BLaER1 treated with 17β-estradiol and CSF1 and Interleukin-3, amounts not matched to agents 10 nM and 100 nM (cell line): Measurements from ENCODE around the gene POU2F3.
A peak's percentile ranks its signal among the peaks of the same experiment; 100 is the strongest.

Source experiments
- H3K27ac ChIP-seq, 11 experiments: shearing (Covaris generic); formaldehyde crosslinking; 2 replicates each; pipeline ENCODE4 v1.8.1; 2022
- H3K27me3 ChIP-seq, 11 experiments: shearing (Covaris generic); formaldehyde crosslinking; 2 replicates each; pipeline ENCODE4 v1.8.1; 2022
- H3K36me3 ChIP-seq, 11 experiments: shearing (Covaris generic); formaldehyde crosslinking; 2 replicates each; pipeline ENCODE4 v1.8.1; 2022
- H3K4me1 ChIP-seq, 10 experiments: shearing (Covaris generic); formaldehyde crosslinking; 2 replicates each; pipeline ENCODE4 v1.8.1; 2022
- H3K4me2 ChIP-seq, 11 experiments: shearing (Covaris generic); formaldehyde crosslinking; 2 replicates each; pipeline ENCODE4 v1.8.1; 2022
- H3K4me3 ChIP-seq, 10 experiments: shearing (Covaris generic); formaldehyde crosslinking; 2 replicates each; pipeline ENCODE4 v1.8.1; 2022
- H3K9ac ChIP-seq, 11 experiments: shearing (Covaris generic); formaldehyde crosslinking; 2 replicates each; pipeline ENCODE4 v1.8.1; 2022
- H3K9me3 ChIP-seq, 11 experiments: shearing (Covaris generic); formaldehyde crosslinking; replicated peaks in 1 of 11; 2 replicates each; pipeline ENCODE4 v1.8.1; 2022
- H4K20me1 ChIP-seq, 11 experiments: shearing (Covaris generic); formaldehyde crosslinking; 2 replicates each; pipeline ENCODE4 v1.8.1; 2022
- Cebpa-rat ChIP-seq, 11 experiments: shearing (Covaris generic); IDR thresholded peaks; 2 replicates each; pipeline ENCODE4 v1.8.1; 2022

The POU2F3 gene

GRCh38 chr11:120330045-120330444 is 90.1 kb downstream of the POU2F3 start:
- TF ChIP-seq Cebpa-rat (IDR thresholded peaks at IDR 0.05): no peak
- H3K27me3 ChIP-seq: peaks cover 0 to 20% (median 0%) of the 10 kb centered on the region in 11 experiments; a peak in 4 of 22 replicates
- no peak overlapping the region for H3K9ac ChIP-seq
- H3K4me3 ChIP-seq: no peak overlapping the region
- peaks cover 23 to 55% (median 35%) of the 10 kb centered on the region in 10 experiments for H3K4me1 ChIP-seq
- H3K4me2 ChIP-seq: no peak overlapping the region
- H4K20me1 ChIP-seq: peaks cover 0 to 20% (median 7%) of the 10 kb centered on the region in 11 experiments; a peak in 10 of 22 replicates
- no peaks in the 10 kb centered on the region for H3K9me3 ChIP-seq
- H3K27ac ChIP-seq: no peak overlapping the region
- peaks cover 10 to 45% (median 20%) of the 10 kb centered on the region in 11 experiments for H3K36me3 ChIP-seq

- H3K27ac ChIP-seq: no peak overlapping the region
- peaks cover 0 to 17% (median under 1%) of the 10 kb centered on the region in 11 experiments; a peak in 8 of 22 replicates for H3K27me3 ChIP-seq
- H3K4me1 ChIP-seq: peaks cover 18 to 55% (median 34%) of the 10 kb centered on the region in 10 experiments
- peaks cover 0 to 22% (median 7%) of the 10 kb centered on the region in 11 experiments; a peak in 11 of 22 replicates for H4K20me1 ChIP-seq
- no peak overlapping the region for H3K4me2 ChIP-seq
- TF ChIP-seq Cebpa-rat (IDR thresholded peaks at IDR 0.05): no peak
- H3K9ac ChIP-seq: no peak overlapping the region
- peaks cover 10 to 45% (median 20%) of the 10 kb centered on the region in 11 experiments for H3K36me3 ChIP-seq
- H3K9me3 ChIP-seq: no peaks in the 10 kb centered on the region
- H3K4me3 ChIP-seq: no peak overlapping the region
These were observed 91.5 kb downstream of the POU2F3 start for GRCh38 chr11:120331301-120331996.

GRCh38 chr11:120332822-120333716 is 93.1 kb downstream of the POU2F3 start:
- H3K36me3 ChIP-seq: peaks cover 10 to 43% (median 20%) of the 10 kb centered on the region in 11 experiments
- H3K4me1 ChIP-seq: peaks cover 13 to 51% (median 30%) of the 10 kb centered on the region in 10 experiments
- peaks cover 12 to 36% (median 23%) of the 10 kb centered on the region in 11 experiments; a peak in 21 of 22 replicates for H4K20me1 ChIP-seq
- no peak overlapping the region for H3K9ac ChIP-seq
- no peak for TF ChIP-seq Cebpa-rat (IDR thresholded peaks at IDR 0.05)
- peaks cover 10 to 24% (median 15%) of the 10 kb centered on the region in 11 experiments; a peak in 21 of 22 replicates for H3K27me3 ChIP-seq
- H3K9me3 ChIP-seq: no peaks in the 10 kb centered on the region
- H3K27ac ChIP-seq: no peak overlapping the region; a peak in 1 of 22 replicates
- no peak overlapping the region for H3K4me3 ChIP-seq
- no peak overlapping the region for H3K4me2 ChIP-seq

- Histone ChIP-seq H3K4me1 (peaks cover 21 to 51% (median 32%) of the 10 kb centered on the region in 10 experiments), H3K36me3 (peaks cover 10 to 37% (median 20%) of the 10 kb centered on the region in 11 experiments), H3K4me3 (no peak overlapping the region), H3K27me3 (peaks cover 16 to 32% (median 23%) of the 10 kb centered on the region in 11 experiments), H3K4me2 (no peak overlapping the region), H4K20me1 (peaks cover 17 to 43% (median 30%) of the 10 kb centered on the region in 11 experiments; a peak in 21 of 22 replicates), H3K27ac (no peak overlapping the region), H3K9ac (no peak overlapping the region), H3K9me3 (no peaks in the 10 kb centered on the region)
- no peak for TF ChIP-seq Cebpa-rat (IDR thresholded peaks at IDR 0.05)
These were observed 93.9 kb downstream of the POU2F3 start for GRCh38 chr11:120333801-120334200.

- H4K20me1 ChIP-seq: peaks cover 22 to 48% (median 36%) of the 10 kb centered on the region in 11 experiments
- no peak overlapping the region for H3K4me3 ChIP-seq
- peaks cover 21 to 37% (median 28%) of the 10 kb centered on the region in 11 experiments for H3K27me3 ChIP-seq
- H3K27ac ChIP-seq: no peak overlapping the region
- peaks cover 26 to 53% (median 33%) of the 10 kb centered on the region in 10 experiments for H3K4me1 ChIP-seq
- H3K36me3 ChIP-seq: peaks cover 10 to 32% (median 20%) of the 10 kb centered on the region in 11 experiments
- H3K9me3 ChIP-seq: no peaks in the 10 kb centered on the region
- H3K9ac ChIP-seq: no peak overlapping the region
- no peak overlapping the region for H3K4me2 ChIP-seq
- no peak for TF ChIP-seq Cebpa-rat (IDR thresholded peaks at IDR 0.05)
These were observed 94.4 kb downstream of the POU2F3 start for GRCh38 chr11:120334332-120334731.

- Histone ChIP-seq H3K4me2 (peak overlapping the region; percentile 93 to 99 (median 98)), H3K9ac (peak overlapping the region; percentile 86 to 94 (median 92); a peak in 17 of 22 replicates), H3K27me3 (peaks cover 28 to 43% (median 35%) of the 10 kb centered on the region in 11 experiments), H3K4me1 (peaks cover 30 to 53% (median 36%) of the 10 kb centered on the region in 10 experiments), H3K4me3 (peak overlapping the region; percentile 81 to 96 (median 86)), H3K9me3 (no peaks in the 10 kb centered on the region), H3K27ac (peak overlapping the region in 9 of 11 experiments; percentile 83 to 91 (median 89); a peak in 16 of 22 replicates), H4K20me1 (peaks cover 28 to 52% (median 41%) of the 10 kb centered on the region in 11 experiments), H3K36me3 (peaks cover 7 to 26% (median 16%) of the 10 kb centered on the region in 11 experiments)
- TF ChIP-seq Cebpa-rat (IDR thresholded peaks at IDR 0.05): no peak
These were observed 95.0 kb downstream of the POU2F3 start for GRCh38 chr11:120334894-120335462.

GRCh38 chr11:120335556-120335907 is 95.6 kb downstream of the POU2F3 start:
- Histone ChIP-seq H3K4me2 (peak overlapping the region; percentile 93 to 99 (median 98)), H3K27ac (peak overlapping the region; percentile 81 to 91 (median 87); a peak in 21 of 22 replicates), H3K9me3 (no peaks in the 10 kb centered on the region), H3K4me1 (peaks cover 28 to 49% (median 35%) of the 10 kb centered on the region in 10 experiments), H3K36me3 (peaks cover 1 to 20% (median 11%) of the 10 kb centered on the region in 11 experiments; a peak in 19 of 22 replicates), H4K20me1 (peaks cover 34 to 52% (median 43%) of the 10 kb centered on the region in 11 experiments), H3K27me3 (peaks cover 33 to 49% (median 40%) of the 10 kb centered on the region in 11 experiments), H3K9ac (peak overlapping the region; percentile 86 to 94 (median 92)), H3K4me3 (peak overlapping the region; percentile 81 to 96 (median 86))
- TF ChIP-seq Cebpa-rat (IDR thresholded peaks at IDR 0.05): no peak
